C4-2B (cell line): ENCODE measurements around the gene DENND1A.

Experiments used
- H3K27ac ChIP-seq: fragments of 450-650 bp; 2 replicates; pipeline ENCODE4 v1.5.1; 2017
- ZFX ChIP-seq: fragments of 450-650 bp; IDR thresholded peaks from 2 replicates; pipeline ENCODE4 v1.6.1; 2017
- TF ChIP-seq, protein P1 (sequence below): fragments of 450-650 bp; conservative IDR thresholded peaks from 2 replicates; pipeline ENCODE4 v1.5.1; 2017; ENCODE audit warnings: mild to moderate bottlenecking

DENND1A gene

DNA sequence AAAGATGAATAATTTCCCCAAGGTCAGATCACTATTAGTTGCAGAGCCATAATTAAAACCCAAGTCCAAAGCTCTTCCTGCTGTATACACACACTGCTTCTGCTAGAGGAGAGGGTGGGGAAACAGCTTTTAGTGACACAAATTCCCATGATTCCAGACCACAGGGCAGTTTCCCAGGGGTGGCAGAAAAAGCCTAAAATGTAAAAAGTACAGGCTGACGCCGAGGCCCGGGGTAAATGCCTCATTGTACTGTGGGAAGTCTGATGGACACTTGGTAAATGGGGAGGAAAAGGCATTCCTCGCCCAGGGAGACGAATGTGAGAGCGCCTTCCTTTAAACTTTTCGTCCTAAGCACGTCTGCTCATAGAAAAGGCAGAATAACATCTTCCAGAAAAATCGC is 65.7 kb downstream of the DENND1A start:
- no peak overlapping the region for H3K27ac ChIP-seq
- TF ChIP-seq, protein P1, sequence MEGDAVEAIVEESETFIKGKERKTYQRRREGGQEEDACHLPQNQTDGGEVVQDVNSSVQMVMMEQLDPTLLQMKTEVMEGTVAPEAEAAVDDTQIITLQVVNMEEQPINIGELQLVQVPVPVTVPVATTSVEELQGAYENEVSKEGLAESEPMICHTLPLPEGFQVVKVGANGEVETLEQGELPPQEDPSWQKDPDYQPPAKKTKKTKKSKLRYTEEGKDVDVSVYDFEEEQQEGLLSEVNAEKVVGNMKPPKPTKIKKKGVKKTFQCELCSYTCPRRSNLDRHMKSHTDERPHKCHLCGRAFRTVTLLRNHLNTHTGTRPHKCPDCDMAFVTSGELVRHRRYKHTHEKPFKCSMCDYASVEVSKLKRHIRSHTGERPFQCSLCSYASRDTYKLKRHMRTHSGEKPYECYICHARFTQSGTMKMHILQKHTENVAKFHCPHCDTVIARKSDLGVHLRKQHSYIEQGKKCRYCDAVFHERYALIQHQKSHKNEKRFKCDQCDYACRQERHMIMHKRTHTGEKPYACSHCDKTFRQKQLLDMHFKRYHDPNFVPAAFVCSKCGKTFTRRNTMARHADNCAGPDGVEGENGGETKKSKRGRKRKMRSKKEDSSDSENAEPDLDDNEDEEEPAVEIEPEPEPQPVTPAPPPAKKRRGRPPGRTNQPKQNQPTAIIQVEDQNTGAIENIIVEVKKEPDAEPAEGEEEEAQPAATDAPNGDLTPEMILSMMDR, result no peak
- no peak for TF ChIP-seq ZFX

DNA sequence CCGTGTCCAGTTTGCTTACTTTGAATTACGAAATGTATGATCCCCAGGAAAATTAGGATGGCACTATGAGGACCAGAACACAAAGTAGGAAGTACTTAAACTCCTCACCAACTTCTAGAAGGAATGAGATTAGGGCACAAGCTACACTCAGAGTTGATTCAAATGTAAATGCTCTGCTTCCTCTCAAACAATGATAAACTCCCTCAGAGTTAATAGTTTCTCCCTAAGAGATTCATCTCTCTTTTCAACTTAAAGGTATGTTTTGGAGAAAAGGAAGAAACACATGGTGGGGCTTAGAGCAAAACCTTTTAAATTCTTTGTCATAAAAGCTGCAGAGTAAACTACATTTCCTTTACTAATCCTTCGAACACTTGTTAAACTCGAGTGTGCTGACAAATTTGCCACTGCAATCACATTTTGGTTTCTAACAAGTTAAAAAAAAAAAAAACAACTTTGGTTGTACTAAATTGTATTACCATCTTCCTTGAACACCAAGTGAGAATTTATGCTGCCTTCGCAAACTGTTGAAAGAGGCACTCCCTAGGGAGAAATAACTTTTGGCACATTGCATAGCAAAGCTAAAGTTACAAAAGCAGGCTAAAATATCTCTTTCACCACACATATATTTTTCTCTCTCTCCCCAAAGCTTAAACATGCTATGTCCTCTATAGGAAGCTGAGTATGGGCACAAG is 66.6 kb downstream of the DENND1A start:
- TF ChIP-seq, protein P1, result no peak
- TF ChIP-seq ZFX, result no peak
- no peak overlapping the region for H3K27ac ChIP-seq

DNA sequence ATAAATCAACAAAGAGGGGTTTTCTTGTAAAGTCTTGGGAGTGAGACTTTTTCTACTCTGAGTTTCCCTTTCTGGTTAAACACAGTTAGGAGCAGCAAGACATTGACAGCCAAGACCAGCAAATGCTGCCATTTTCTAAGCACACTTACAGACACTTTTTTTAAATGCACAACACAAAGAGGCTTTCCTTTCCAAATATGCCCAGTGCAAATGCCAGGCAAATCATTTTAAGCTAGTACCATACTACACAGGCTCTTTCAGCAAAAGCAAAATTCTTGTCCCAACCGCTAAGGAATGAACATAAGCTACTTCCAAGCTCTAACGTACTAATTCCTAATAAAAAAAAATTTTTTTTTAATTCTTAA is 68.2 kb downstream of the DENND1A start:
- no peak overlapping the region for H3K27ac ChIP-seq
- no peak for TF ChIP-seq ZFX
- TF ChIP-seq, protein P1, result no peak

DNA sequence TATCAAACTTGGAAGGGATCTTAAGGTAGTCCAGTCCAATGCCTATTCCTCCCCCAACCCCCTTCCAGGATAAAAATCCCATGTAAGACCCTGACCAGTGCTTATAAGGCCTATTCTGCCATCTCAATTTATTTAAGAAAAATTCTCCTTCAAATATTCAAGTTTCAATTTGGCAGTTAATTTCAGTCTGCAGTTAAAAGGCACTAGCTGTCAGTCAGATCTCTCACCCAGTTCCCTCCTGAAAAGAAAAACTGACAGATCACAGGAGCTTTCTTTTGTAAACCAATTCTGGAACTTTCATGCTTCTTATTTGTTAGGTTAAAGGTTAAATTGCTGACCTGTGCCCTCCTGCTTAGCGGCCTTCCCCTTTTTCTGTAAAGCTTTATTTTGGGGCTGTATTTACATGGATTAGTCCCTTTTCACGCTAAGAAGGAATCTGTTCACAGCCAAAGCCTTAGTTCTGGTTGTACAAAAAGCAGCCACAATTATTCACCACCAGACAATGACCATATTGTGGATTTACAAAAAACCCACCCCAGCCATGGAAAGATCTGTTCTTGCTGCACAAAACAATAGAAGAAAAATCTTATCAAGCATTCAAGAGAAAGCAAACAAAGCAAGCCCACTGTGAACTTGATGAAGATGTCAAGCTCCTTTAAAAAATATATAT is 68.7 kb downstream of the DENND1A start:
- TF ChIP-seq, protein P1, result no peak
- no peak for TF ChIP-seq ZFX
- no peak overlapping the region for H3K27ac ChIP-seq

DNA sequence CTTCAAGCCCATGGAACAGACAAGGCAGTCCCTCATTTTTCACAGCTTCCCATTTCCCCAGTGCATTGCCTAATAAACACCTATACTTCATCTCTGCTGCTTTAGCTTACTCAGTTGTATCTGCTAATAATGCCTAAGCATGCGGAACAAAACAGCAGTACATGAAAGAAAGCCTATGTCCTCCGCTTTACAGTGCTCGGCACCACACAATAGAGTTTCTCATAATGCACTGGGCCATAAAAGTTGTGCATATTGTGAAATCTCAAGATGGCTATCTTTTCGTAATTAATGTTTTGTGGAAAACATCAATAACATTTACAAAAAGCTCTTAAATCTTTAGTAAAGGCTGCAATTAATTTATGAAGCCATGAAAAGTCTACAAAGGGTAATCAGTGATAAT is 69.3 kb downstream of the DENND1A start:
- no peak overlapping the region for H3K27ac ChIP-seq

DNA sequence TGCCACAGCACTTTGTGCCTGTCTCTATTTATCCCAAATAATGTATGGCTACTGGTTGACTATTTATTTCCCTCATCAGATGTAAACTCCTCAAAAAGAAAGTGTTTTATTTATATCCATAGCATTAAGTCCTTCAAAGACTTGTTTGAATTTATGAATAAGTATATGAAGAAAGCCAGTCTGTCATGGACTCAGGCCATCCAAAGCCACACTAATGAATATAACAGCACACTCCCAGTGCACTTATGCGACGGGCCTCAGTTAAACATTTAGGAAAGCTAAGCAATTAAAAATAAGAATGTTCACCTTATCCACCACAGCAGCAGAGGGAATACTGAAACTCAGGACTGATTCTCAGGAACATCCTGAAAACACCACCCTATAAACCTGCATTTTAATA is 77.5 kb downstream of the DENND1A start:
- H3K27ac ChIP-seq, result no peak overlapping the region
- TF ChIP-seq, protein P1, result no peak
- no peak for TF ChIP-seq ZFX

More for the DNA sequence above, 69.3 kb downstream of the DENND1A start:
- TF ChIP-seq ZFX, result no peak
- TF ChIP-seq, protein P1, result no peak

DNA sequence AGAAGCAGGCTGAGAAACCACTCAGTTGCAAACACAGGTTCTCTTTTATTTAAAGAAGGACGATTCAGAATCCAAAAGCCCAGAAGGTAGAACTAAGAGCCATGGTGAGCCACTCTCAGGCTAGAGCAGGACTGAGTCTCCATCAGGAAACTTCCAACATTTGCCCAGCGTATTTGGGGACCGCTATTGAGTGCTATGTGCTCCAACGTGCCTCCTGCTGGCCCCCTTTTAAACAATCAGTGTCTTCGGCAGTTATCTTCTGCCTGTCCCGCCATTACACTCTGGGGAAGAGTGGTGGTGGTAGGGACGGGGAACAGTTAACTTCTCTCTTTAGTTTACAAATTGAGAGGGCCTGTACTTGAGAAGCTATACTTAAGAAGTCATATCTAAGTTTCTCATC is 78.1 kb downstream of the DENND1A start:
- no peak overlapping the region for H3K27ac ChIP-seq
- TF ChIP-seq, protein P1, result no peak
- no peak for TF ChIP-seq ZFX
